C4-2B (cell line): ENCODE measurements around the gene KLHL25.
A peak's percentile ranks its signal among the peaks of the same experiment; 100 is the strongest.
"Not testable (repeated sequence)": the region's sequence is repeated elsewhere in the genome, so short reads cannot be mapped to it uniquely, and the experiment has no call there.

Experiments used
- H3K27ac ChIP-seq: fragments of 450-650 bp; 2 replicates; pipeline ENCODE4 v1.5.1; 2017
- ZFX ChIP-seq: fragments of 450-650 bp; IDR thresholded peaks from 2 replicates; pipeline ENCODE4 v1.6.1; 2017
- TF ChIP-seq, protein P1 (sequence below): fragments of 450-650 bp; conservative IDR thresholded peaks from 2 replicates; pipeline ENCODE4 v1.5.1; 2017; ENCODE audit warnings: mild to moderate bottlenecking

Gene KLHL25

DNA sequence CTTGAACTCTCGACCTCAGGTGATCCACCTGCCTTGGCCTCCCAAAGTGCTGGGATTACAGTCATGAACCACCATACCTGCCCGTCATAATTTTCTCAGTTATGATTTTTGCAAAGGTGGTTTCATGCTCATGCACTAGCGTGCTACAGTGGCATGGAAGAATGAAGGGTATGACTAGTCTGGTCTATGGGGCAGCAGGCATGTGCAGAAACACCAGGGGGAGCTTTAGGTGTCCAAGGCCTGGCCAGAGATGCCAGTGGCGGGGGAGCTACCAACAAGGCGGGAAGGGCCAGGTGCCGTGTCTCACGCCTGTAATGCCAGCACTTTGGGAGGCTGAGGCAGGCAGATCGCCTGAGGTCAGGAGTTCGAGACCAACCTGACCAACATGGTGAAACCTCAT, 7.9 kb upstream of the KLHL25 start:
- H3K27ac ChIP-seq, result not testable (repeated sequence)

DNA sequence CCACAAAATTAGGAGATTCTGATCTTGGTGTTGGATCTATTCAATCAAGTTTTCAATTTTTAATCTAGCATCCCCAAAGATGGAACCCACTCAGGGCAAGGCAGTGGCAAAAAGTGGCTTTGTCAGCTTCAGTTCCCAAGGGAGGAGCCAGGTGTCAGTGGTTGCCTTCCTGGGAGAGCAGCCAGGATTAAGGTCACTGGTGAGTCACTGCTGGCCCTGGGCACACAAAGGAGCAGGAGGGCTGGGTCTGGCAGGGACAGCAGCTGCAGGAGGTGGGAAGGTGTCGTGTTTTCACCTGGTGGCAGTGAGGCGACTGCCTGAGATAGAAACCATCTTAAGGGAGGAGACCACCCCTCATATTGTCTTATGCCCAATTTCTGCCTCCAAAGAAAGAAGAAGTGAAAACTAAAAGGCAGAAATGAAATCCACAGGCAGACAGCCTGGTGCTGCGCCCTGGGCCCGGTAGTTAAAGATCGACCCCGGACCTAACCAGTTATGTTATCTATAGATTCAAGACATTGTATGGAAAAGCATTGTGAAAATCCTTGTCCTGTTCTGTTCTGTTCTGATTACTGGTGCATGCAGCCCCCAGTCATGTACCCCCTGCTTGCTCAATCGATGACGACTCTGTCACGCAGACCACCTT, 5.9 kb upstream of the KLHL25 start:
- TF ChIP-seq ZFX, result no peak
- TF ChIP-seq, protein P1, sequence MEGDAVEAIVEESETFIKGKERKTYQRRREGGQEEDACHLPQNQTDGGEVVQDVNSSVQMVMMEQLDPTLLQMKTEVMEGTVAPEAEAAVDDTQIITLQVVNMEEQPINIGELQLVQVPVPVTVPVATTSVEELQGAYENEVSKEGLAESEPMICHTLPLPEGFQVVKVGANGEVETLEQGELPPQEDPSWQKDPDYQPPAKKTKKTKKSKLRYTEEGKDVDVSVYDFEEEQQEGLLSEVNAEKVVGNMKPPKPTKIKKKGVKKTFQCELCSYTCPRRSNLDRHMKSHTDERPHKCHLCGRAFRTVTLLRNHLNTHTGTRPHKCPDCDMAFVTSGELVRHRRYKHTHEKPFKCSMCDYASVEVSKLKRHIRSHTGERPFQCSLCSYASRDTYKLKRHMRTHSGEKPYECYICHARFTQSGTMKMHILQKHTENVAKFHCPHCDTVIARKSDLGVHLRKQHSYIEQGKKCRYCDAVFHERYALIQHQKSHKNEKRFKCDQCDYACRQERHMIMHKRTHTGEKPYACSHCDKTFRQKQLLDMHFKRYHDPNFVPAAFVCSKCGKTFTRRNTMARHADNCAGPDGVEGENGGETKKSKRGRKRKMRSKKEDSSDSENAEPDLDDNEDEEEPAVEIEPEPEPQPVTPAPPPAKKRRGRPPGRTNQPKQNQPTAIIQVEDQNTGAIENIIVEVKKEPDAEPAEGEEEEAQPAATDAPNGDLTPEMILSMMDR, result peak; percentile 43
- H3K27ac ChIP-seq, result peak overlapping the region; percentile 38

More for the DNA sequence above, 7.9 kb upstream of the KLHL25 start:
- TF ChIP-seq, protein P1, result peak; percentile 18

DNA sequence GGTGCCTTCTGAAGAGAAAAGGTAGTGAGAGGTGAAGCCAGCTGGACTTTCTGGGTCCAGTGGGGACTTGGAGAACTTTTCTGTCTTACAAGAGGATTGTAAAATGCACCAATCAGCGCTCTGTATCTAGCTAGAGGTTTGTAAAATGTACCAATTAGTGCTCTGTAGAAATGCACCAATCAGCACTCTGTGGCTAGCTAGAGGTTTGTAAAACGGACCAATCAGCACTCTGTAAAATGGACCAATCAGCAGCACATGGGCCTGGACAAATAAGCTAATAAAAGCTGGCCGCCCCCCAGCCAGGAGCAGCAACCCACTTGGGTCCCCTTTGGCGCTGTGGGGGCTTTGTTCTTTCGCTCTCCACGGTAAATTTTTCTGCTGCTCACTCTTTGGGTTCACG, 1.6 kb upstream of the KLHL25 start:
- H3K27ac ChIP-seq, result not testable (repeated sequence)

DNA sequence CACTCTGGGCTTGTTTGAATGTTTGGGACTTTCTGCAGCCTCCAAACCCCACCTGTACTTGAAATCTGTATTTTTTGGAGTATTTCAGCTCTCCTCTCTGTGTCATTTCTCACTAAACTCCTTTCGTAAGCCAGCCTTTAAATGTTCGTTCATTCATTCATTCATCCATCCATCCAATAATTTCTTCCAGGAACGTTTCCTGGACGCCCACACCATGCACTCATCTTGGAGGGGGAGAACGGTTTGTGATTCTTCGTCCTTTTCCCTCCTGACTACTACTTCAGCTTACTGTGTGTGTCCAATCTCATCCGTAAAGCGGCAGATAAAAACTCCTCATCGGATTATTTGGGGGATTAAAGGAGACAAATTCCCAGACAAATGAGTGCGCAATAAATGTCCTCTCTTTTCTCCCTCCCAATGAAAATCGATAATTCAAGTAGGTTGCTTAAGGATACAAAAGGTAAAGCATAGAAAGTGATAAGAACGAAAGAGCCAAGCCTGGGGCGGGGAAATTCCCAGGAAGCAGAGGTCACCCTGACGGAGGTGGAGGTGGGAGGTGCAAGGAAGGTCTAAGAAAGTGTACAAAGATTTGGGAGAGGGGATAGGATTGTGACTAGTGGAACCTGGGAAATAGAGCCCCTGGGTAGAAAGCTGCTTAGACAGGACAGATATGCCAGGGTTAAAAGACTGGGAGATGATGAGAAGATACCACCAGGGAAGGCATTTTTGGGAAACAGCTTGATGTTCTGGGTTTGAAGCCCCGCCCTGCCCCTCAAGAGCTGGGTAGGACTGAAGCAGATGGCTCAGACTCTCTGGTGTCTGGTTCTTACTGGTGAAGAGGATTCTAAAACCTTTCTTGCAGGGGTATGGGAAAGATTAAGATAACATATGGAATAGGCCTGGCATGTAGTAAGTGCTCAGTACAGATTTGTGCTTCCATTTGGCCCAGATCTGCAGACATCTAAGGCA, 896 bp upstream of the KLHL25 start:
- peak overlapping the region; percentile 94 for H3K27ac ChIP-seq
- TF ChIP-seq, protein P1, result no peak
- TF ChIP-seq ZFX, result no peak

DNA sequence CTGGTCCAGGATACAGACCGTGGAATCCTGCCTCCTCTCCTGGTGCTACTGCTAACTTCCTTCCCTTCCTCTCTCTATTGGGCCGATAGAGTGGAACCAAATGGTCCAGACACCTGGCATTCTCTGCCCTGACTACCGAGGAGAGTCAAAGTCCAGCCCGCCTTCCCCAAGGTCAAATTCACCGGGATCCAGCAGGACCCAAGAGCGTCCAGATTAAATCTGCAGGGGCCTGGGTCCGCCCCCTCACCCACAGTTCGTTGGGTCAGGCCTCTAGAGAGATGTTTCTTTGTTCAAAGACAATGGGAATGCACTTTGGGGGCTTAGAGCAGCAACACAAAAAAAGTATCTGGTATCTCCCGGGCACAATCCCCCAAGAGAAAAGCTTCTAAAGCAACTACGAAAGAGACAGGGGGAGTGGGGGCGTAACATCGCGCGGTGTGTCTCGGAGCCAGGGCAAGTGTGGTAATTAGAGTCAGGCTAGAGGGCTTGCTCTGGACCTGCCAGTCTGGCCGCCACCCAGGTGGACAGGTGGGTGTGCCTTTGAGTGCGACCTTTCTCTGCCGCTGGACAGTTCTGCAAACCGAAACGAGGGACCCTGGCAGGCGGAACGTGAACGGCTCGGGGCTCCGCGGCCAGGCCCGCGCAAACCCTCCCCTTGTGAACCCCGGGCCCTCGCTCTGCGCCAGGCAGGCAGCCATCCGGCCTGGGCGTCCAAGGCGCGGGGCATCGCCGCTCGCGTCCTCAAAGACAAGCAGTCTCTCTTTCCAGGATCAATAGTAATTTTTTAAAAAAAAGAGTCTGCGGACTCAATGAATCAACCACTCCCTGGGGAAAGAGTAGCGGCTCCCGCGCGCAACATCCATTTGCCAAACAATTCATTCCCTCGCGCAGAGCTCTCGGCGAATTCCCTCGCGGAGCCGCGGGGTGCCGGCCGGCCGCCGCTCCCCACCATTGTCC, 806 bp downstream of the KLHL25 start:
- TF ChIP-seq, protein P1, result no peak
- TF ChIP-seq ZFX, result no peak; the same call in 1 of the 2 replicates
- H3K27ac ChIP-seq, result peak overlapping the region; percentile 94

DNA sequence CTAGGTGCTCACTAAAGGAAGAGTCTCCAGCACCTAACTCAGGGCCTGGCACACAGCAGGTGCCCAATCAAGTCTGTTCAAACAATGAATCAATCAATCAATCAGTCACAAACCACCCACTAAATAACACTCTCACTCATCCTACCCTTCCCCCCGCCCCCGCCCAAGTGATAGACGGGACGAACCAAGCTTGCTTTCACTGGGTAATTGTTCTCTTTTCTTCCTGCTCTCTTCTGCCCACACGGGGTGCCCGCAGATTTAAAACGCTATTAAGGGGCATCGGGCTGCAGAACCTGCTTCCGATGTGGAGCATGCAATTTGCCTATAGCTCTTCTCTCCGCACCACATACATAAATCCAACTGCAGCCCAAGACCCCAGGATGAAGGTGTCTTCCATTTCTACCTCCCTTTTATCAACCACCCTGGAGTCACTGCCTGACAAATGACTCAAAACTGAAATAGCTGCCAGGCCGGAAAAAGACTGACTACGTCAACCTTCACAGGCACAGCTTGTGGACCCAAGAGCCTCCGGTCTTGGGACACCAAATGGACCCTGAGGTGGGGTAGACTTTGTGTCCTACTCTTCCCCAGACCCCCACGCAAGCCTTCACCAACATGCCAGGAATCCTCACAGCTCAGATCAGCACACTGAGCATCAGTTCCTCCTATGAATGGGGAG, 1.7 kb downstream of the KLHL25 start:
- peak overlapping the region; percentile 94; the same call in 1 of the 2 replicates for H3K27ac ChIP-seq

More for the DNA sequence above, 1.7 kb downstream of the KLHL25 start:
- TF ChIP-seq, protein P1, result no peak
- no peak for TF ChIP-seq ZFX
